Osteocyte (in vitro differentiated cells): ENCODE results near the gene LARGE1. TPM values are rescaled to one million over a fixed set of nuclear protein-coding genes. Genes with fewer than 3 reads are reported as not detected.

ENCODE experiments used
- DNase-seq: peaks from one replicate; pipeline ENCODE4 v3.0.0; 2021; ENCODE audit warnings: mixed read lengths; ENCODE audit not compliant: unreplicated experiment; ENCODE audit errors: extremely low spot score
- H3K27ac Mint-ChIP-seq: one replicate; pipeline ENCODE4 v1.8.0; 2021; ENCODE audit warnings: mild to moderate bottlenecking, mixed read lengths; ENCODE audit not compliant: unreplicated experiment
- H3K27me3 Mint-ChIP-seq: one replicate; pipeline ENCODE4 v1.8.0; 2021; ENCODE audit warnings: mixed read lengths; ENCODE audit not compliant: unreplicated experiment
- H3K36me3 Mint-ChIP-seq: one replicate; pipeline ENCODE4 v1.8.0; 2021; ENCODE audit warnings: mixed read lengths; ENCODE audit not compliant: unreplicated experiment
- H3K4me1 Mint-ChIP-seq: one replicate; pipeline ENCODE4 v1.8.0; 2021; ENCODE audit warnings: mixed read lengths; ENCODE audit not compliant: unreplicated experiment
- H3K4me3 Mint-ChIP-seq: one replicate; pipeline ENCODE4 v1.8.0; 2021; ENCODE audit warnings: mild to moderate bottlenecking, moderate library complexity, mixed read lengths; ENCODE audit not compliant: unreplicated experiment
- H3K9me3 Mint-ChIP-seq: one replicate; pipeline ENCODE4 v1.8.0; 2021; ENCODE audit warnings: mixed read lengths; ENCODE audit not compliant: unreplicated experiment
- total RNA-seq: library from RNA; stranded (reverse); gene quantifications from 2 replicates; pipeline ENCODE4 v1.2.1, GENCODE V29; 2021
- TF ChIP-seq, protein P1 (sequence below): fragments of 200-600 bp; sonication (generic); IDR thresholded peaks from 2 replicates; pipeline ENCODE4 v1.5.0; 2021; ENCODE audit warnings: antibody characterized with exemption, mild to moderate bottlenecking, moderate library complexity

LARGE1 gene
- total RNA-seq, 1 donor from 2014 or later, result 17.6 TPM

DNA sequence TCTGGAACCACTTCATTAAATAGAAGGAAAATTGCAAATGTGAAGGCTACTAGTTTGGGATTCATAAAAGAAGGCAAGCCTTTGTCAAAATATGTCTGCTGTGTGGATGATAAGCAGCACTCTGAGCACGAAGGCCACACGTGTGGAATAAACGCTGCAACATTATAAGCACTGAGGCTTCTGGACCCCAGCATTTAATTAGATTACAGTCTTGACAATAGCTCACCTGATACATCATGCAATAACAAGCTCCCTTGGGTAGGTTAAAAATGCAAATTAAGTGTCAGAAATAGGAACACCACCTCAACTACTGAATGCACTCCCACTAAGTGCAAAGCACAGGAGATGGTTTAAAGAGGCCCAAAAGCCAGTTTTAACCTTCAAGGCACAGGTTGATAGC lies 179.3 kb downstream of the LARGE1 start:
- H3K27ac Mint-ChIP-seq, result no peak overlapping the region
- H3K4me3 Mint-ChIP-seq, result no peak overlapping the region
- H3K9me3 Mint-ChIP-seq, result peaks cover 3% of the 10 kb centered on the region
- no peak for DNase-seq
- no peaks in the 10 kb centered on the region for H3K27me3 Mint-ChIP-seq
- no peaks in the 10 kb centered on the region for H3K4me1 Mint-ChIP-seq
- H3K36me3 Mint-ChIP-seq, result no peaks in the 10 kb centered on the region
- TF ChIP-seq, protein P1, sequence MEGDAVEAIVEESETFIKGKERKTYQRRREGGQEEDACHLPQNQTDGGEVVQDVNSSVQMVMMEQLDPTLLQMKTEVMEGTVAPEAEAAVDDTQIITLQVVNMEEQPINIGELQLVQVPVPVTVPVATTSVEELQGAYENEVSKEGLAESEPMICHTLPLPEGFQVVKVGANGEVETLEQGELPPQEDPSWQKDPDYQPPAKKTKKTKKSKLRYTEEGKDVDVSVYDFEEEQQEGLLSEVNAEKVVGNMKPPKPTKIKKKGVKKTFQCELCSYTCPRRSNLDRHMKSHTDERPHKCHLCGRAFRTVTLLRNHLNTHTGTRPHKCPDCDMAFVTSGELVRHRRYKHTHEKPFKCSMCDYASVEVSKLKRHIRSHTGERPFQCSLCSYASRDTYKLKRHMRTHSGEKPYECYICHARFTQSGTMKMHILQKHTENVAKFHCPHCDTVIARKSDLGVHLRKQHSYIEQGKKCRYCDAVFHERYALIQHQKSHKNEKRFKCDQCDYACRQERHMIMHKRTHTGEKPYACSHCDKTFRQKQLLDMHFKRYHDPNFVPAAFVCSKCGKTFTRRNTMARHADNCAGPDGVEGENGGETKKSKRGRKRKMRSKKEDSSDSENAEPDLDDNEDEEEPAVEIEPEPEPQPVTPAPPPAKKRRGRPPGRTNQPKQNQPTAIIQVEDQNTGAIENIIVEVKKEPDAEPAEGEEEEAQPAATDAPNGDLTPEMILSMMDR, result no peak

GRCh38 chr22:33739516-33739915 lies 180.8 kb downstream of the LARGE1 start:
- H3K4me3 Mint-ChIP-seq, result no peak overlapping the region
- H3K27me3 Mint-ChIP-seq, result no peaks in the 10 kb centered on the region
- no peak for DNase-seq
- TF ChIP-seq, protein P1, result no peak
- H3K9me3 Mint-ChIP-seq, result peaks cover 7% of the 10 kb centered on the region
- no peaks in the 10 kb centered on the region for H3K36me3 Mint-ChIP-seq
- H3K4me1 Mint-ChIP-seq, result no peaks in the 10 kb centered on the region
- H3K27ac Mint-ChIP-seq, result no peak overlapping the region

- Mint-ChIP-seq H3K9me3 (peaks cover 7% of the 10 kb centered on the region), H3K27me3 (no peaks in the 10 kb centered on the region), H3K36me3 (no peaks in the 10 kb centered on the region), H3K27ac (peak overlapping the region; percentile 17), H3K4me1 (no peaks in the 10 kb centered on the region), H3K4me3 (no peak overlapping the region)
- no peak for DNase-seq
- TF ChIP-seq, protein P1, result no peak
Measured at GRCh38 chr22:33737662-33738061, 182.6 kb downstream of the LARGE1 start.

DNA sequence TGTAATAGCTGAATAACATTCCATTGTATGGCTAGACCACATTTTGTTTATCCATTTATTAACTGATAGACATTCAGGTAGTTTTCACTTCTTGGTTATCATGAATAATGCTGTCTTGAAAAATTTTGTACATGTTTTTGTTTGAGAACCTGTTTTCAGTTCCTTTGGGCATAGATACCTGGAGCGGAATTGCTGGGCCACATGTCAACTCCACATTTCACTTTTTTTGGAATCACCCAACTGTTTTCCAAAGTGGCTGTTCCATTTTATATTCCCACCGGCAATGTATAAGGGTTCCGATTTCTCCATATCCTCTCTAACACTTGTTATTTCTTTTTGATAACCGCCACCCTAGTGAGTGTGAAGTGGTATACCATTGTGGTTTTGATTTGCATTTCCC lies 184.3 kb downstream of the LARGE1 start:
- no peak for DNase-seq
- Mint-ChIP-seq H3K27me3 (no peaks in the 10 kb centered on the region), H3K36me3 (no peaks in the 10 kb centered on the region), H3K4me3 (no peak overlapping the region), H3K4me1 (no peaks in the 10 kb centered on the region), H3K27ac (no peak overlapping the region), H3K9me3 (peaks cover 7% of the 10 kb centered on the region)
- TF ChIP-seq, protein P1, result no peak

DNA sequence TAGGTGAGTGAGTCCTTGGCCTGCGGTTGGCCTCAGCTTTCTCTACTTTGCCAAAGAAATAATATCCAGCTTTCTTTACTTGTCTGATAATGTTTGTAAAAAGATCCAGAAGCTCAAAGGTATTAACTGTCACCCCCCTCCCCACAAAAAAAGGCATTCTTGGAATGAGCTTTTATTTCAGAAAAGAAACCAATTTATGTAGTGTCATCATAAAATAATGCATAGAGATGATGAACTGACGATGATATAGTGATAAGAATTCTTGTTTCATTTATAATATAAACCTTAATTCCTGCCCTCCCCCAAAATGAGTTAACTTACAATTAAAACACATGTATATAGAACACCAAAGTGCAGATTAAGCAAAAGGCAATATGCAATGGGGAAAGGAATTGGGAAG lies 191.4 kb downstream of the LARGE1 start:
- Mint-ChIP-seq H3K9me3 (no peaks in the 10 kb centered on the region), H3K4me3 (no peak overlapping the region), H3K4me1 (peaks cover 10% of the 10 kb centered on the region), H3K27ac (no peak overlapping the region), H3K36me3 (no peaks in the 10 kb centered on the region), H3K27me3 (no peaks in the 10 kb centered on the region)
- TF ChIP-seq, protein P1, result no peak
- no peak for DNase-seq
